ENCODE data around the gene GLIS1.

Gene GLIS1

DNA sequence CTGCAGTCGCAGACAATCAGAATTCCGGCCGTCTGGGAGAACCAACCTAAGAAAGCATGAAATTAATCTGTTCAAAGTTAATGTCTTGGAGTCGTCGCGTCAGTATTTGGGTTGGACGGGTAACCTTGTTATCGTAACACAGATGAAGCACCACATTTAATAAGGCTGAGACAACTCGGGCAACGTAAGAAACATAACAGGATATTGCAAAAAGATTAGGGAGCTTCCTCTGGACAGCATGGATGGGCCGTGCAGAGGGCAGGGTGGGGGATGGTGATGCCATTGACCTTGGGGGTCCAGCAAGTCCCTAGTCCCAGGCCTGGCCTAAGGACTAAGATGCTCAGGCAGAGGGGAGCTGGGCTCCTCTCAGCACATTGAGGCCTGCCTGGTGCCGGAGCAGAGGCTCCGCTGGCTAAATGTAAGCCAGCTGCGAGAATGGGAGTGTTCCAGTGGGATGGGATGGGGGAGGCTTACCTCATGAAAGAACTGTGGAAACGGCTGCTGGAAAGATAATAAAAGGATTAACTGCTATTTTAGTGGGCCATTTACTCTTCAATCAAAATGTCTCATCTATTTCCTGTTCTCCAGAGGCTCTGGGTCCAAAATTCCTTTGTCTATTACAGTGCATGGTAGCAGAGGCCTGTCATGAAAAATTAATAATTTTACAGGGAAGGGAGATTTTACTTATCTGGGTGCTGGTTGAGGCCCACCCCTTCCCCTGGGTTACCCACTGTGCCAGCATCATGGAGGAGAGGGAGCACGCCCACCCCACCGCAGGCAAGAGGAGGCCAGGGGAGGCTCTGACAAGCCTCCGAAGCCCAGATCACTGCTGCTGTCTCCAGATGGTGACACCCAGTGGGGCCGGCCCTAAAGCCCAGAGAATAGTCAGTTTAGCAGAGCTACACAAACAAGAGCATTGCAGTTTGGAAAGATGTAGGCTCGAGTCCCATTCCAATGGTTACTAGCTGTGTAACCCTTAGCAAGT, 148.1 kb downstream of the GLIS1 start:
- TF ChIP-seq, protein P1, sequence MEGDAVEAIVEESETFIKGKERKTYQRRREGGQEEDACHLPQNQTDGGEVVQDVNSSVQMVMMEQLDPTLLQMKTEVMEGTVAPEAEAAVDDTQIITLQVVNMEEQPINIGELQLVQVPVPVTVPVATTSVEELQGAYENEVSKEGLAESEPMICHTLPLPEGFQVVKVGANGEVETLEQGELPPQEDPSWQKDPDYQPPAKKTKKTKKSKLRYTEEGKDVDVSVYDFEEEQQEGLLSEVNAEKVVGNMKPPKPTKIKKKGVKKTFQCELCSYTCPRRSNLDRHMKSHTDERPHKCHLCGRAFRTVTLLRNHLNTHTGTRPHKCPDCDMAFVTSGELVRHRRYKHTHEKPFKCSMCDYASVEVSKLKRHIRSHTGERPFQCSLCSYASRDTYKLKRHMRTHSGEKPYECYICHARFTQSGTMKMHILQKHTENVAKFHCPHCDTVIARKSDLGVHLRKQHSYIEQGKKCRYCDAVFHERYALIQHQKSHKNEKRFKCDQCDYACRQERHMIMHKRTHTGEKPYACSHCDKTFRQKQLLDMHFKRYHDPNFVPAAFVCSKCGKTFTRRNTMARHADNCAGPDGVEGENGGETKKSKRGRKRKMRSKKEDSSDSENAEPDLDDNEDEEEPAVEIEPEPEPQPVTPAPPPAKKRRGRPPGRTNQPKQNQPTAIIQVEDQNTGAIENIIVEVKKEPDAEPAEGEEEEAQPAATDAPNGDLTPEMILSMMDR (IDR thresholded peaks at IDR 0.05; ENCODE audit: low read depth, low read length) = no peak

DNA sequence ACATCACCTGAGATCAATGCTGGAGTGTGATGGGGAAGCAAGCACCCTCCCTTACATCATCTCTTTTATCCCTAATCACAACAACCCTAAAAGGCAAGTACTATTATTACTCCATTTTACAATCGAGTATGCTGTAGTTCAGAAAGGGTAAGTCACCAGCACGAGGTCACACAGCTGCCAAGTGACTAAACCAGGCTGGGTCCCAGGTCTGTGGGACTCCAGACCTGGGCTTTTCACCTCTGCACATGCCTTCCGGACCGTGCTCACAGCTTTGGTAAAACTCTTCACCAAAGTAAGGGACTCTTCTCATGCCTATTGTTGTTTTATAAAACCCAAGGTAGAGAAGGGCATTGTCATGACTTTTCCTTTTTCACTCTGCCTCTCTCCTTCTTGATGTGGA, 148.9 kb downstream of the GLIS1 start:
- H3K4me3 ChIP-seq (ENCODE audit: low read depth, low read length) = no peak overlapping the region
- TF ChIP-seq, protein P1 (IDR thresholded peaks at IDR 0.05; ENCODE audit: low read depth, low read length) = no peak

More for the DNA sequence above, 148.1 kb downstream of the GLIS1 start:
- no peak overlapping the region for H3K4me3 ChIP-seq (ENCODE audit: low read depth, low read length)

DNA sequence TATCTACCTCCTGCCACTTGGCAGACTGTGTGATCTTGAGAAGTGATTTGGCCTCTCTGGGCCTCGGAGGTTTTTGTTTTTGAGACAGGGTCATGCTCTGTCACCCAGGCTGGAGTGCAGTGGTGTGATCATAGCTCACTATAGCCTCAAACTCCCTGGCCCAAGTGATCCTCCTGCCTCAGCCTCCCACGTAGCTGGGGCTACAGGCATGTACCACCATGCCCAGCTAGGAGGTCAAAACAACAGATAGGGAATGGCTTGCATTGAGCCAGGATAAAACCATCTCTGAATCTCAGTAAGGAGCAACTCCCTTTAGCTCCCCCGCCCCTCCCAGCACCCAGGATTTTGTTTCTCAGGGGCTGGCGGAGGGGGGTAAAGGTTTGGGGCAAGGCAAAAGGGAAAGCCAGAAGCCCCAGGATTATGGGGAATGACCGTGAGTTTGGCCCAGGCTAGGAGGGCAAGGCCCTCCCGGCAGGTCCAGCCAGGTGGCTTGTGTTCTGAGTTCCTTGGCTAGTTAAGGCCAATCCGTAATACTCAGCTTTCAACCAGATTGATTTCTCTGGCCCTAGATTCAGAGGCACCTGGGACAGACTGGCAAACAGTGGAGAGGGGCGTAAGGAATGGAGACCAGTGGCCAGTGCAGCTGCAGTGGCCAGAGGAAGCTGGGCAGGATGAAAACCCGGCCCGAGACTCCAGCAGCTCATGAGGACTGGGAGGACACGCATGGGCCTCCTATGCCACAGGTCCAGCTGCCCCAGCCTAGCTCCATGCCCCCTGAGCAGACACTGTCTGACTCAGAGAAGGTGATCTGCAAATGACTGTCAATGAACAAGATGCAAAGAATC, 149.7 kb downstream of the GLIS1 start:
- H3K4me3 ChIP-seq (ENCODE audit: low read depth, low read length) = no peak overlapping the region

DNA sequence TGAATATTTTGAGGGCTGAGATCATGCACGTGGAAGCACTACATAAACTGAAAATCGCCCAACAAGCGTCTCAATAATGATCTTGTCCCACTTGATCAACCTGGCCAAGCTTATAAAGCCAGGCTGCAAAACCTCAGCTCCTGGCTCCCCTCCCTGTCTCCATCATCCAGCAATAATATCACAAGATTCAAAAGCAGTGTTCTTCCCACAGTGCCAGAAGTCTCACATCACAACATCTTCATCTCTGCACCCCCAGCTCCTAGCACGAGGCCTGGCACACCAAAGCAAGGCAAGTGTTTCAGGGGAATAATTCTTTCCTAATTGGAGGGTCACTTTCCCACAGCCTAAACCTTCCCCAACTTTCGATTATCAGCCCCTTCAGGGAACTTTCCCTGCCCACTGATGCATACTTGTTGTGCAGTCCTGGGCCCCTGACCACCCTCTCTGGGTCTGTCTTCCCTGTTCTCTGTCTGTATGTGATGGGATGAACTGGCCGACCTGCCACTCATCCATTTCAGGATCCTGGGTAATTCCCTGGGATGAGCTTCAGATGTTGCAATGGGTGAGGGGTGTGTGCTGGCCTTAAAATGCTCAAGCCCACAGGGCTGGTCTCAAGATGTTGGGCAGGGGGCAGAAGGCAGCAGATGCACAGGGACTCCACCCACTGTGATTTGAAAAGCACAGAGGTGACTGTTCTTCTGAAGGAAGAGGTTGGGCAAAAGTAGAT, 150.7 kb downstream of the GLIS1 start:
- TF ChIP-seq, protein P1 (IDR thresholded peaks at IDR 0.05; ENCODE audit: low read depth, low read length) = no peak
- no peak overlapping the region for H3K4me3 ChIP-seq (ENCODE audit: low read depth, low read length)

More for the DNA sequence above, 149.7 kb downstream of the GLIS1 start:
- TF ChIP-seq, protein P1 (IDR thresholded peaks at IDR 0.05; ENCODE audit: low read depth, low read length) = no peak

DNA sequence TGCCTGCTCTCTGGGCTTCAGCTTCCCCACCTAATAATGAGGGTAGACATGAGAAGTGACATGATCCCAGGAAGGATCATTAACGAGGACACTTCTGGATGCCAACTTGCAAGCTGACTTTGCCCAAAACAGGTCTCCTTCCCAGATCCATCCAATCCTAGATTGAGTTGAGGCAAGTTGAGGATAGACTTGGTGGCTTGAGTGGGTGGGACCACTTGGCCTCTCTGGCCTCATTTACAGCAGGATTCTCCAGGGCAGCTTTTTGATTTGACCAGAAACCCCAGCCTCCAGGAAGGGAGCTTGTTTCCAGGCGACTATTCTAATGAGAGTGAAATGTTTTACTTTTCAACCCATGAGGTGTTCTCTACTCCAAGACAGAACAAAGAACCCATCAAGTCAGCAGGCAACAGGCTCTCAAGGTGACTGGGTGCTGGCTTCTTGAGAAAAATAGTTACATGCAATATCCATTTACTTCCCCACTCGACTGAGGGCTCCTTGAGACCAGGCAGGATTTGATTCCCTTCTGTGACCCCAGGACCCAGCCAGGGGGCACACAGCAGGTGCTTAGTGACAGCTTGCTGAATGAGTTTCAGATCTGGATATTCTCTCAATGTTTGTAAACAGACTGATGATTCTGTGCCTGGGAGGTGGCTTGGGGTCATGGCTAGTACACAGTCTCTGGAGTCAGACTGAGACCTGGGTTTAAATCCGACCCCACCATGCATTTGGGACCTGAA, 151.5 kb downstream of the GLIS1 start:
- H3K4me3 ChIP-seq (ENCODE audit: low read depth, low read length) = no peak overlapping the region
- TF ChIP-seq, protein P1 (IDR thresholded peaks at IDR 0.05; ENCODE audit: low read depth, low read length) = no peak

DNA sequence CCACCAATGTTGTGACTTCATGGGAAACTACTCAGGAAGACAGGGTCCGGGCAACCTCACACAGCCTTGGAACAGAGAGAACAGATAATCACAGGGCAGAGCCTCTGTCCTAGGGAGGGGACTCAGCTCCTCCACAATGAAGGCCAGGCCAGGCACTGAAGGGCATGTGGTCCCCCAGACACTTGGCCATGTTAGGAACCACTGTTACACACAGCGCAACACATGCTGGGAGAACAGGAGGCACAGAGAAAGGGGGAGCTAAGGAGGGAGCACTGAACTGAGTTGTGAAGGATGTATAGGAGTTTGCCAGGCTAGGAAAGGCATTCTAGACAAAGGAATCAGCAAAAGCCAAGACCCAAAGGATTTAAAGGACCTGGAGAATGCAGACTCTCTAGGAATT, 152.2 kb downstream of the GLIS1 start:
- TF ChIP-seq, protein P1 (IDR thresholded peaks at IDR 0.05; ENCODE audit: low read depth, low read length) = no peak

More for the DNA sequence above, 152.2 kb downstream of the GLIS1 start:
- no peak overlapping the region for H3K4me3 ChIP-seq (ENCODE audit: low read depth, low read length)

All from WI38 (cell line).